ENCODE results near the gene ZNF597.
A peak's percentile ranks its signal among the peaks of the same experiment; 100 is the strongest.

Gene ZNF597

DNA sequence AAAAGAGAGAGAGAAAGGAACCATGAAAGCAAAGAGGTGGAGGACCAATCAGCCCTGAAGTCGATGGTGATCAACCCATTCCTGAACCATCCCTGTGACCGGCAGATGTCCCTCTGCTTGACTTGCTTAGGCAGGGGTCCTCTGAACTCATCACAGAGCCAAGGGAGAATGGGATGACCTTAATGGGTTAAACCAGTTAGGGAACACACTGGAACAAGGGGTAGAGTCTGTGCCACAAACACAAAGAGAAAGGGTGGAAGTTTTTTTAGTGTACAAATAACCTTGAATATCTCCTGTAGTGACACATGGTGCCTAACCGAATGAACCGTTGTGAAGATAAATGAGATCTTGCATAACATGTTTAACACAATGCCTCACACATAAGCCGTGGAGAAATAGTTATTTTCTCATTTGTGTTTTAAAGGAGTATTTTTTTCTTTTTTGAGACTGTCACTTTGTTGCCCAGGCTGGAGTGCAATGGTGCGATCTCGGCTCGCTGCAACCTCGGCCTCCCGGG, 11.4 kb upstream of the ZNF597 start:
- no peak overlapping the region for H3K27ac Mint-ChIP-seq
- no peak for DNase-seq (ENCODE audit: low spot score in 2 of 2)
- H3K27me3 Mint-ChIP-seq, result no peaks in the 10 kb centered on the region
- no peak for ATAC-seq (ENCODE audit: low read depth)
- peaks cover 2% of the 10 kb centered on the region for H3K36me3 Mint-ChIP-seq
- H3K4me1 Mint-ChIP-seq, result peaks cover 9% of the 10 kb centered on the region
- no peaks in the 10 kb centered on the region for H3K9me3 Mint-ChIP-seq
- H3K4me3 Mint-ChIP-seq, result no peak overlapping the region

- no peaks in the 10 kb centered on the region for H3K27me3 Mint-ChIP-seq
- peaks cover 4% of the 10 kb centered on the region for H3K4me1 Mint-ChIP-seq
- peaks cover 2% of the 10 kb centered on the region for H3K36me3 Mint-ChIP-seq
- no peak overlapping the region for H3K4me3 Mint-ChIP-seq
- H3K27ac Mint-ChIP-seq, result no peak overlapping the region
- no peaks in the 10 kb centered on the region for H3K9me3 Mint-ChIP-seq
- ATAC-seq (ENCODE audit: low read depth), result no peak
- no peak for DNase-seq (ENCODE audit: low spot score in 2 of 2)
Observed at GRCh38 chr16:3454093-3454492, 10.8 kb upstream of the ZNF597 start.

DNA sequence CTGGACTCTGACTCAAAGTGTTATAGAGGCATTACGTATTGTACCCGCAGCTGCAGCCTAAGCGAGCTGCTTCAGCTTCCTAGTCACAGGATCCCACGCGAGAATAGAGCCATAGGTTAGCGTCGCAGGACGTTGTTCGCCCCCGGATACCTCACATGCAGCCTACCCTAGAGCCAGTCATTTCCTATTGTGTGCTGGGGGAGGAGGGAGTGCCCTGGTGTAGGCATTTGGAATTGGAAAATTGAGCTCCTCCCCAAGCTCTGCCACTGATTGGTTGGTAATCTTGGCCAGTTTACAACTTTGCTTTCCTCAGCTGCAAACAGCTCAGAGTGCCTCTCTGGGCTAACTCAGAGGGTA, 706 bp upstream of the ZNF597 start:
- peak; percentile 19 for ATAC-seq (ENCODE audit: low read depth)
- H3K9me3 Mint-ChIP-seq, result peaks cover 9% of the 10 kb centered on the region
- H3K27me3 Mint-ChIP-seq, result no peaks in the 10 kb centered on the region
- H3K4me1 Mint-ChIP-seq, result peaks cover 3% of the 10 kb centered on the region
- H3K4me3 Mint-ChIP-seq, result peak overlapping the region; percentile 95
- DNase-seq (ENCODE audit: low spot score in 2 of 2), result no peak
- peak overlapping the region; percentile 92 for H3K27ac Mint-ChIP-seq
- H3K36me3 Mint-ChIP-seq, result peaks cover 14% of the 10 kb centered on the region

GRCh38 chr16:3439637-3440036, 3.7 kb downstream of the ZNF597 start:
- Mint-ChIP-seq H3K9me3 (peaks cover 9% of the 10 kb centered on the region), H3K4me3 (no peak overlapping the region), H3K27me3 (no peaks in the 10 kb centered on the region), H3K27ac (no peak overlapping the region), H3K4me1 (peaks cover 3% of the 10 kb centered on the region), H3K36me3 (peaks cover 17% of the 10 kb centered on the region)
- no peak for ATAC-seq (ENCODE audit: low read depth)
- DNase-seq (ENCODE audit: low spot score in 2 of 2), result no peak

- Mint-ChIP-seq H3K36me3 (peaks cover 22% of the 10 kb centered on the region), H3K27ac (no peak overlapping the region), H3K27me3 (no peaks in the 10 kb centered on the region), H3K9me3 (peaks cover 3% of the 10 kb centered on the region), H3K4me1 (peaks cover 3% of the 10 kb centered on the region), H3K4me3 (no peak overlapping the region)
- DNase-seq (ENCODE audit: low spot score in 2 of 2), result no peak
- no peak for ATAC-seq (ENCODE audit: low read depth)
Observed at GRCh38 chr16:3434373-3434772, 8.9 kb downstream of the ZNF597 start.

- no peak for DNase-seq (ENCODE audit: low spot score in 2 of 2)
- Mint-ChIP-seq H3K27me3 (no peaks in the 10 kb centered on the region), H3K4me1 (peaks cover 3% of the 10 kb centered on the region), H3K4me3 (peak overlapping the region; percentile 67), H3K27ac (no peak overlapping the region), H3K36me3 (peaks cover 15% of the 10 kb centered on the region), H3K9me3 (peaks cover 1% of the 10 kb centered on the region)
- no peak for ATAC-seq (ENCODE audit: low read depth)
Observed at GRCh38 chr16:3431779-3432219, 11.5 kb downstream of the ZNF597 start.

DNA sequence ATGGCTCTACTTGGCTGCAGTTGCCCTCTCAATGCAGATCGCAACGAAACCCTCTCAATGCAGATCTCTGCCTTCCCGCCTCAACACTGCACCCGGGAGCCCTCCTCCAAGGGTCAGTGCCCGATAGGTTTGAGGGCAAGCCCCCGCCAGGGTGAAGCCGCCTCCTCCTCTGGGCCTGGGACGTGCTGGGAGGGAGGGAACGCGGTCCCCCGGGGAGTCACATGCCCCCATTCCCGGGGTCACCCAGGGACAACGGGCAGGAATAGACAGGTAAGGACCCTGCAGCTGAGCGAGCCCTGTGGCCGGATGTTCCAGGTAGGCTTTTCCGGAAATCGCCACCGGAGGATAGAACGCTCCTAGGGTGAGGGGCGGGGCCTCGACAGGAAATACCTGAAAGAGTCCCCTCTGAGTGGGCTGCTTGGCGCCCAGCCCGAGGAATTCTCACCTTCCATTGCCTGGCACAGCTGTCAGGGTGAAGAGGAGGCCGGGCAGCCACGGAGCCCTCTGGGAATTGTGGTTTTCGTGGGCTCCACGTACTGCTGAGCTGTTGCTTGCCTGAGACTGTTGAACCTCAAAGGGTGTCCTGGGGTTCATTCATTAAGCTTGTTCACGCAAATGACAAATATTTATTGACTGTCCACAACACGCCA, 29.4 kb downstream of the ZNF597 start:
- H3K36me3 Mint-ChIP-seq, result peaks cover 24% of the 10 kb centered on the region
- H3K4me1 Mint-ChIP-seq, result no peaks in the 10 kb centered on the region
- H3K27ac Mint-ChIP-seq, result no peak overlapping the region
- DNase-seq (ENCODE audit: low spot score in 2 of 2) (no peak), ATAC-seq (ENCODE audit: low read depth) (no peak)
- H3K27me3 Mint-ChIP-seq, result peaks cover 2% of the 10 kb centered on the region
- H3K9me3 Mint-ChIP-seq, result peaks cover 15% of the 10 kb centered on the region
- no peak overlapping the region for H3K4me3 Mint-ChIP-seq

DNA sequence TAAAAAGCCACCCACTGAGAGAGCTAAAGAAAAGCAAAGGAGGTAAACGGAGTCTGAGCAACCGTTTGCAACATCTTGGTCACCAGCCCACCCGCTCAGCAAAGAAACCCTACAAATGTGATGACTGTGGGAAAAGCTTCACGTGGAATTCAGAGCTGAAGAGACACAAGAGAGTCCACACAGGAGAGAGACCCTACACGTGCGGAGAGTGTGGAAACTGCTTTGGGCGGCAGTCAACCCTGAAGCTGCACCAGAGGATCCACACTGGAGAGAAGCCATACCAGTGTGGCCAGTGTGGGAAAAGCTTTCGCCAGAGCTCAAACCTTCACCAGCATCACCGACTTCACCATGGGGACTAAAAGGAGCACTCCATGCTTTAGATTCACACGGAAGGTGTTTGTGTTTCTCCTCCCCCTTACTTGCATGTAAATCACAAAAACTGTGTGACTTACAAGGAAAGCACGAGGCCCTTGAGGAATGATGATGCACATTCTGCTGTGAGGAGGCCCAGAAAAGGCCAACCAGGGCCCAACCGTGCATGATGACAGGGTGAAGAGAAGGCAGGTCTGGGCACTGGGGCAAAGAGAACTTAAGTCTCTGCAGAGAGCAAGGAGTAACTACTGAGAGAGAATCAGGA, 34.6 kb downstream of the ZNF597 start:
- Mint-ChIP-seq H3K9me3 (peaks cover 19% of the 10 kb centered on the region), H3K36me3 (peaks cover 61% of the 10 kb centered on the region), H3K27ac (no peak overlapping the region), H3K4me1 (peaks cover 2% of the 10 kb centered on the region), H3K4me3 (no peak overlapping the region), H3K27me3 (peaks cover 2% of the 10 kb centered on the region)
- ATAC-seq (ENCODE audit: low read depth) (no peak), DNase-seq (ENCODE audit: low spot score in 2 of 2) (no peak)

DNA sequence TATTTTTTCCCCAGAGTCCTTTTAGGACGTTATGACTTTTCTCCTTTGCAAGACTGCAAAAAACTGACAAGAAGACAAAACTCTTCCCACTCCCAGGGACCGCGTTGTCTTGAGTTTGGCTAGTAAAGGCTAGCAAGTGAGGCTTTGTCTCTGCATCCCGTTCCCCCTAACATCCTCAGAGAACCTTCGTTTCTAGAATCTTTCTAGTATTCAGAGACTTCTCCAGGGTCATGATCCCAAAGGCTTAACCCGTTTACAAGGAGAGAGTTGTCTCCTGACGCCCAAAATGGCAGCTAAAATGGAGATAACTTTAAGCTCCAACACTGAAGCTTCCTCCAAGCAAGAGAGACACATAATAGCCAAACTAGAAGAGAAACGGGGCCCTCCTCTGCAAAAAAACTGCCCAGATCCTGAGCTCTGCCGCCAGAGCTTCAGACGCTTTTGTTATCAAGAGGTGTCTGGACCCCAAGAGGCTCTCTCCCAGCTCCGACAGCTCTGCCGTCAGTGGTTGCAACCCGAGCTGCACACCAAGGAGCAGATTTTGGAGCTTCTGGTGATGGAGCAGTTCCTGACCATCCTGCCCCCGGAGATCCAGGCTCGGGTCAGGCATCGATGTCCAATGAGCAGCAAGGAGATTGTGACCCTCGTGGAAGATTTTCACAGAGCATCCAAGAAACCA, 41.4 kb downstream of the ZNF597 start:
- DNase-seq (ENCODE audit: low spot score in 2 of 2), result no peak
- H3K9me3 Mint-ChIP-seq, result peaks cover 15% of the 10 kb centered on the region
- no peak for ATAC-seq (ENCODE audit: low read depth)
- H3K4me1 Mint-ChIP-seq, result peaks cover 24% of the 10 kb centered on the region
- H3K4me3 Mint-ChIP-seq, result peak overlapping the region; percentile 91
- peak overlapping the region; percentile 81 for H3K27ac Mint-ChIP-seq
- H3K36me3 Mint-ChIP-seq, result peaks cover 41% of the 10 kb centered on the region
- no peaks in the 10 kb centered on the region for H3K27me3 Mint-ChIP-seq

GRCh38 chr16:3400779-3401688, 42.3 kb downstream of the ZNF597 start, which contains the start of the genes ZNF174 and ZSCAN32:
TSS of gene ZNF174 (plus strand) at chr16:3401215. CDS start at chr16:3402005, 790 bp downstream.
TSS of gene ZSCAN32 (minus strand) at chr16:3401004. CDS start at chr16:3397557, 3,447 bp downstream.
- Mint-ChIP-seq H3K27me3 (no peaks in the 10 kb centered on the region), H3K4me1 (peaks cover 29% of the 10 kb centered on the region), H3K36me3 (peaks cover 40% of the 10 kb centered on the region), H3K9me3 (peaks cover 16% of the 10 kb centered on the region), H3K27ac (peak within 1 kb of the TSS; percentile 81), H3K4me3 (peak within 1 kb of the TSS; percentile 91)
- DNase-seq (ENCODE audit: low spot score in 2 of 2), result peak; percentile 92 to 98
- ATAC-seq (ENCODE audit: low read depth), result peak; percentile 95

DNA sequence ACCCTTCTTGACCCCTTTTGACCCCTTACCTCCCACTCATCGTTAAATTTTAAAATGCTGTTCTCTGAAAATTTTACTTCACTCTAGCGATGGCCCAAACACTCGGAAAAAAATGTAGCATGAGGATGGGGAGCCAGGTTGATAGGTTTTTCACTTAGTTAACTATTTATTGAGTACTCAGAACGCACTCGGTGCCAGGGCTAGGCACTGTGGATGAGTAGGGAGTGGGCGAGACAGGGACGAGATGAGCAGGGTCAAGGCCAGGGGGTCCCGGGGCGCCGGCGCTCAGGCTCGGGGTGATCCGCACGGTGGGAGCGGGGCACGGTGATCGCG, 42.9 kb downstream of the ZNF597 start:
- peaks cover 41% of the 10 kb centered on the region for H3K36me3 Mint-ChIP-seq

GRCh38 chr16:3389663-3390338, 53.5 kb downstream of the ZNF597 start:
- Mint-ChIP-seq H3K27ac (no peak overlapping the region), H3K4me3 (no peak overlapping the region), H3K36me3 (peaks cover 63% of the 10 kb centered on the region), H3K9me3 (peaks cover 23% of the 10 kb centered on the region), H3K4me1 (peaks cover 13% of the 10 kb centered on the region), H3K27me3 (no peaks in the 10 kb centered on the region)
- DNase-seq (ENCODE audit: low spot score in 2 of 2) (no peak), ATAC-seq (ENCODE audit: low read depth) (no peak)

More for the DNA sequence above, 42.9 kb downstream of the ZNF597 start:
- H3K9me3 Mint-ChIP-seq, result peaks cover 15% of the 10 kb centered on the region
- DNase-seq (ENCODE audit: low spot score in 2 of 2) (no peak), ATAC-seq (ENCODE audit: low read depth) (no peak)
- peak overlapping the region; percentile 91 for H3K4me3 Mint-ChIP-seq
- H3K27me3 Mint-ChIP-seq, result no peaks in the 10 kb centered on the region
- H3K4me1 Mint-ChIP-seq, result peaks cover 30% of the 10 kb centered on the region
- peak overlapping the region; percentile 81 for H3K27ac Mint-ChIP-seq

GRCh38 chr16:3388325-3388724, 55.0 kb downstream of the ZNF597 start:
- H3K27ac Mint-ChIP-seq, result no peak overlapping the region
- no peak overlapping the region for H3K4me3 Mint-ChIP-seq
- DNase-seq (ENCODE audit: low spot score in 2 of 2) (no peak), ATAC-seq (ENCODE audit: low read depth) (no peak)
- H3K36me3 Mint-ChIP-seq, result peaks cover 68% of the 10 kb centered on the region
- H3K27me3 Mint-ChIP-seq, result no peaks in the 10 kb centered on the region
- H3K9me3 Mint-ChIP-seq, result peaks cover 20% of the 10 kb centered on the region
- peaks cover 8% of the 10 kb centered on the region for H3K4me1 Mint-ChIP-seq
